Ureter (tissue), 1 donor: ENCODE data around the gene MRPL28. TPM values are rescaled to one million over a fixed set of nuclear protein-coding genes. Genes with fewer than 3 reads are reported as not detected.
"Not testable (repeated sequence)": the region's sequence is repeated elsewhere in the genome, so short reads cannot be mapped to it uniquely, and the experiment has no call there.

Experiments
- DNase-seq: peaks from one replicate; pipeline ENCODE4 v3.0.0-alpha.2; 2020; ENCODE audit warnings: low spot score
- total RNA-seq: library from RNA; stranded (reverse); gene quantifications from one replicate; pipeline ENCODE4 v1.2.4, GENCODE V29; 2023
- donor health status: DM: yes; HTN: yes; CAD: no.

MRPL28 gene
- total RNA-seq: 56.6 TPM

- DNase-seq: peak; percentile 96
Measured at GRCh38 chr16:370443-370842, at the start of gene MRPL28. TSS of gene MRPL28 (minus strand) at chr16:370538. CDS start at chr16:370218, 320 bp downstream.

- DNase-seq: not testable (repeated sequence)
Measured at GRCh38 chr16:415170-415498, 44.8 kb upstream of the MRPL28 start.

- no peak for DNase-seq
Measured at GRCh38 chr16:414395-415169, 44.2 kb upstream of the MRPL28 start.

- DNase-seq: no peak
Measured at GRCh38 chr16:411576-412265, 41.4 kb upstream of the MRPL28 start.

- no peak for DNase-seq
Measured at GRCh38 chr16:410516-411178, 40.3 kb upstream of the MRPL28 start.

- no peak for DNase-seq
Measured at GRCh38 chr16:407253-407652, 36.9 kb upstream of the MRPL28 start.

GRCh38 chr16:405548-406506 is 35.5 kb upstream of the MRPL28 start:
- no peak for DNase-seq

- no peak for DNase-seq
Measured at GRCh38 chr16:404971-405486, 34.7 kb upstream of the MRPL28 start.

GRCh38 chr16:401468-402348 is 31.4 kb upstream of the MRPL28 start, which contains the start of gene DECR2:
TSS of gene DECR2 (plus strand) at chr16:401885. CDS start at chr16:401964, 79 bp downstream.
- DNase-seq: peak; percentile 97

- DNase-seq: no peak
Measured at GRCh38 chr16:400061-400591, 29.8 kb upstream of the MRPL28 start.

GRCh38 chr16:399340-400019 is 29.1 kb upstream of the MRPL28 start:
- DNase-seq: no peak

GRCh38 chr16:398561-399339 is 28.4 kb upstream of the MRPL28 start:
- no peak for DNase-seq

GRCh38 chr16:397736-398332 is 27.5 kb upstream of the MRPL28 start:
- DNase-seq: peak; percentile 87

GRCh38 chr16:397135-397661 is 26.9 kb upstream of the MRPL28 start, which contains the start of gene NME4:
TSS of gene NME4 (plus strand) at chr16:397199. CDS start at chr16:397223, 24 bp downstream.
- DNase-seq: no peak

GRCh38 chr16:396605-397004 is 26.3 kb upstream of the MRPL28 start:
- no peak for DNase-seq

GRCh38 chr16:396199-396598 is 25.9 kb upstream of the MRPL28 start:
- no peak for DNase-seq

- no peak for DNase-seq
Measured at GRCh38 chr16:392450-393030, 22.2 kb upstream of the MRPL28 start.
